Retina (tissue), 1 donor: ENCODE results near the gene PIGR.

ENCODE experiments used
- DNase-seq: peaks from one replicate; pipeline ENCODE4 v3.0.0-alpha.2; 2016

Gene PIGR

DNA sequence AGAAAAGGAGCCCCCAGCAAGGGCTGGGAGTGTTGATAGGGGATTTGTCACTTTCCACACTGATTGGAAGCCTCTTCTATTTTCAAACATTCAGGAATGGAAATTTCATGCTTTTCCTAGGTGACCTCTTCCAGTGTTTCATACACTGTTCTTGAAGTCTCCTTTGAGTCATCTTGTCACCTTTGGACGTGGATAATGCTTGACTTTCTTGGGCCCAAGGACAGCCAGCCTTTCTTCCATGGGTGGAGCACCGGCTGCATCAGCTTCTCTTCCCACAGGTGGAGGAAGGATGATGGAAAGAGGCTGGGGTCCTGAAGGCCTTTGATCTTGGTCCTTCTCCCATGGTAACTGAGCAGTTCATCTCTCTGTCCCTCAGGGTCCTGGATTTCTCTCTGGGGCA is 11.9 kb upstream of the PIGR start:
- DNase-seq: no peak

DNA sequence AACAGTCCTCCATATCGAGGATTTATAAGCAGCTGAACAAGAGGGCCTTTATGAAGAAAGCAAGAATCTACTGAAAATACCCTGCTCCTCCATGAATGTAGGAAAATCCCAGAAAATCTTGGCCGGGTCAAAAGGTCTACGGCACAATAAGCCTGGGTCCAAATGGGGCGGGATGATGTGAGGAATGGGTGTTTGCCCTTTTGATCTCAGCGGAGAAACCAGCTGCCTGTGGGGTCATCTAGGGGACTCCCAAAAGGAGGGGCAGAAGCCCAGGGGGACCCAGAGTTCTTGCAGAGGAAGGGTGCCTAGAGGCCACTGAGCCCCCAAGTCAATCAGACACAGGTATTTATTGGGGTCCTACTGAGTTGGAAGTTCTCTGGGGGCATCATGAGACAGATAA is 11.4 kb upstream of the PIGR start:
- DNase-seq: no peak

DNA sequence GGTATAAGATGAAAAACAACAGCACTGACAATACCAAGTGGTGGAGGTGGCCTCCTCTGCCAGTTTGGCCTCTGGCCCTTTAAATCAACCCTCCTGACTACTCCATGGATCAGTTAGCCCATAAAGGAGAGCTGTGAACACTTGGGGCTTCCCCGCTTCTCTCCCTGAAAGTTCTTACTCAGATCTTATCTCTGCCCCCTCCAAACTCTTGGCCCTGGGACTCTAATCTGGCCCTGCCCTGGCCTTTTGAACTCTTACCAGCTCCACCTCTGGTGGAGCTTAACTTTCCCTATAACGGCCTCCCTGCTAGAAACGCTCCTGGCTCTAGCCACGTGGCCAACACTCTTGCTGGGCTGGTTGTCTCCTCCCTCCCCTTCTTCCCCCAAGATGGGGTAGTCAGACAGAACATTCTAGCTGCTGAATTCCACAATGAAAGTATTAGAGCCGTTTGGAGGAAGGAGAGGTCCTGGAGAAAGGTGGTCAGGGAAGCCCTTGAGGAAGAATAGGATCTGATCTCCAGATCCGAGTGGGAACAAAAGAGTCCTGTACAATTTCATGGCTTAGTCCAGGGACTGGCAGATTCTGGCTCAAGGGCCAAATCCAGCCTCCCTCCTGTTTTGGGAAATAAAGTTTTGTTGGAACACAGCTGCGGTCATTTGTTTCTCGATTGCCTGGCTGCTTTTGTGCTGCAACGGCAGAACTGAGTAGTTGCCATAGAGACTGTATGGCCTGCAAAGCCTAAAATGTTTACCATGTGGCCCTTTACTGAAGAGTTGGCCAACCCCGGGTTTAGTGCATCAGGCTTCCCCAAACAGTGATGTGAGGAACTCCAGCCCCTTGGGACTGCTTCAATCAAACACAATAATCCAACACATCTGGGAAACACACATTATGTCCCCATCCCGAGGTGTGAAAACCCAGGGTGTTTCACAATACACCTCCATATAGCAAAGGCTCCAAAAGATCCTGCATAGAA is 9.5 kb upstream of the PIGR start:
- peak; percentile 11 for DNase-seq

DNA sequence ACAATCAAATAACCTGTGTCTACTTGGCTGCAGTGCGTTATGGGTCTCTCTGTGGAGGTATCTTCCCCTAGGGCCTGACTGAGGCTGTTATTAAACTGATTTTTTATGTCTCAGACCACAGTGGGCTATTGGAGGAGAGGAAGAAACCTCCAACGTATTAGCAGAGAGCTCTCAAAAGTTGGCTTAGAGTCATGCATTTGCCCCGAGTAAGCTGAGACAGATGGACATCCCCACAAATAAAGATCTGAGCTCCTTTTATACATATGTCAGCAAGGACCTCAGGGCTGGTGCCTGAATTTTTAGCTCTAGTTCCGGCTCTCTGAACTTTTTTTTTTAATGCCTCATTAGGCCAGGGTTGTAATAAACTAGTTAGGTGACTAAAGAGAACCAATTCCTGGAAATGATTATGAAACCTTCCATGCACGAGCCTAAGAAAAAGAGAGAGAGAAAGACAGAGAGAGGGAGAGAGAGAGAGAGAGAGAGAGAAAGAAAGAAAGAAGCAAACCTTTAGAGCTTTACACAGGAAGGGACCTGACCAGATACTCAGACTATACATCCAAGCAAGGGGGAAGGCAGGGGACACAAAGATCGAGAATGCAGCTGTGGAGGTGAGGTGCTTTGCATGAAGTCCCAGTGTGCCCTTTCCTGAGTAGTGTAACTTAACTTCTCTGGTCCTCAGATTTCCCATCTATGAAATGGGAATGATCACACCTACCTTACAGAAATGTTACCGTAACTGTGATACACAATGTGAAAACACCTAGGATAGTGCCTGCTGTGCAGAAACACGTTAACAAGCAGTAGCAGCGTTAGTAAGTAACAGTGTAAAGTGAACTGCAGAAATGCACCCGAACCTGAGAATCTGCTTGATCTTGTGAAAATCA is 8.4 kb upstream of the PIGR start:
- DNase-seq: no peak

DNA sequence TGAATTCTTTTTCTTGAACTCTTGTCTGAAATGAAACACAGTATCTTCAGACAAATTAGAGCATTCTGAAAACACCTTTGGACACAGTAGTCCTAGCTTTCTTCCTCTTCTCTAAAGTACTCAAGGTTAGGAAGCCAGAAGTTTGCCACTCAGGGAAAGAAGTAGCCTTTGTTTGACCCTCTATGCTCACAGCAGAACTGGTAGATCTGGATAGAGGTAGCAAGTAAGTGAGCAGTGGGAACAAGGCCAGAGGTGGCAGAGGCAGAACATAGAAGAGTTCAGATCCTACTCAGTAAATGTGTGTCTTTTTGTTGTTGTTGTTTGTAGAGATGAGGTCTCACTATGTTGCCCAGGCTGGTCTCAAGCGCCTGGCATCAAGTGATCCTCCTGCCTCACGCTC is 7.4 kb upstream of the PIGR start:
- DNase-seq: no peak

DNA sequence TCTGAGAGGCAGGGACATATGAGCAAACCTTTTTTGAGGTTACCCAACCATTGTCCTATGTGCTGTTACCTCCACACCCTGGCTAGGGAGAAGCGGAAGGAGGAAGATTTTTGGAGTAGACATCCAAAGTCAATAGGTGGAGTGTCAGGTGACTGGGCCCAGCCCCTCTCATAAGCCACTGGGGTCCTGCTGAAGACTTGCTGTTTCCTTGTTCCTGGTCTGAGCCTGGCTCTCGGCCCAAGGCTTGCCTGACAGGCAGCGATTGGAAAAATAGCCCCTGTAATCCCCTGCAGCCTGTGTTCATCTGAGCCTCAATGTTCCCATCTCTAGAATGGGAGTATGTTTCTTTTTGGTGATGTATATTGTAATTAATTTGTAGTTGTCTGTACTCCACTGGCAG is 6.9 kb upstream of the PIGR start:
- no peak for DNase-seq

DNA sequence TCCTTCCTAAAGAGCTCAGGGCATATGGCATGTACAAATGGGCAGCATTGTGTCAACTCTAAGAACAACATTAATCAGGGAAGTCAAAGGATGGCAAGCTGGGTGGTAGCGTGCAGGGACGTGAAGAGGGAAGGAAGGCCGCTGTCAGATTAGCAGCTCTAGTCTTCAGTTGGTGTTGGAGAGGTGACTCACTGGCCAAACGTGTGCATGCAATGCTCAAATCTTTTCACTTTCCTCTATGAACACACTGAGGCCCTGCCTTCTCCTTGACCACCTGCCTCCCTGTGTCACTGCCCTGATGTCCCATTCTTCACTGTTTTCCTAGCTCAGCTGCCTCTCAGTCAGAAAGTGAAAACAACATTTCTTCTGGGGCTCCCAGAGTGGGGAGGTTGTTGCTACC is 5.9 kb upstream of the PIGR start:
- no peak for DNase-seq

DNA sequence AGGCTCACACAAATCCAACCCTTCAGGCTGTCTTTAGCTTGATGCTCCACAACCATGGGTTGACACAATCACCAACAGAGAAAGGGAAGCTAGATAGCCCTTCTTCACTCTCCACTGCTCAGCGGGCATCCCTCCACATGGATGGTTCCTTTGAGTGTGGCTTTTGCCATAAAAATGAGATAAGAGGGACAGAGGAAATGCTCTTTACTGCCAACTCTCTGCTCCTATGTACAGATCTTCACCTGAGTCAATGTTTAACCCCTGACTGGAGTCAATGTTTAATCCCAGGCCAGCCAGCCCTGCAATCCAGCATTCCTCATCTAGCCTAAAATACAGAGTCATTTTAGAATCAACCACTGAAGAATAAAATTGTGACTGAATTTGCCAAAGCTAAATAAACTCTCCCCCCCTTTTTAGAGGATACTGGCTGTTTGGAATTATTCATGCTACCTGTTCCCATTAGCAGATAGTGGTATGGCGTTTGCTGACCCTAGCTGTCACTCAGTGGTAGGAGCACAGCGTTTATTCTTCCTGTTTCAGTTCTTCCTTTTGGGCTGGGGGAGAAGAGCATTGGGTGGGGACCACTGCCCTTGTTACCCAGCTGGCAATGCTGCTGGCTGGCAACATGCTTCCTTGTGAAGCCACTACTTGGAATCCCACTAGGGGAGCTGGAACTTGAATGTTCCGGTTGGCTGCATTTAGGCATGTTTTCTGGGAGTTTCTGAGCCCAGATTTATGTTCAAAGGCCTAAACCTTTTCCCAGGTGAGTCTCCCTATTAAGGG is 5.2 kb upstream of the PIGR start:
- DNase-seq: no peak

DNA sequence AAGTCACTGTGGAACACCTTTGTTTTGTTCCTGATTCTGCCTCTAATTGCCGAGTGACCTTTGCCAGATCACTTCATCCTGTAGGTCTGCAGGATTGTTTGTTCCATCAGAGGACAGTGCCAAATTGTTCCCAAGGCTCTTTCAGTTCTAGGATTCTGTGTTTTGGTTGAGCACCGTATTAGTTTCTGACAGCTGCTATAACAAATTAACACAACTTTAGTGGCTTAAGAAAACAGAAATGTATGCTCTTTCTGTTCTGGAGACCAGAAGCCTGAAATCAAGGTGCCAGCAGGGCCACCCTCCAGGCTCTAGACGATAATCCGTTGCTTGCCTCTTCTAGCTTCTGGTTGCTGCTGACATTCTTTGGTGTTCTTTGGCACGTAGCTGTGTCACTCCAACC is 3.4 kb upstream of the PIGR start:
- DNase-seq: no peak

DNA sequence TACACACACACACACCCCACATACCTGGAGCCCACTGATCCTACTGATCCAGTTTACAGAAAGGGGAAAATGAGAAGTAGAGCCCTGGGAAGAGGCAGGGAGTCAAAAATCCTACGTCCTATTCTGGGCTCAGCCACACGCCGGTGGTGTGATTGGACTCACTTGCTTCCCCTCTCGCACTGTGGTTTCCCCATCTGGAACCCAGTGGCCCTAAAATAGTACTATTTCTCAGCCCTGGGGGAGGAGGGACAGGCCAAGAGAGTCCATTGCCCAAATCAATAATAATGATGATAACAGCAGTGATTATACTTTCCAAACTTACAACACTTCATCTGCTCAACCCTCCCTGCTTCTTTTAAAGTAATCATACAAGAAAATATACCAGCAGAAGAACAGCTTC is 2.9 kb upstream of the PIGR start:
- no peak for DNase-seq

DNA sequence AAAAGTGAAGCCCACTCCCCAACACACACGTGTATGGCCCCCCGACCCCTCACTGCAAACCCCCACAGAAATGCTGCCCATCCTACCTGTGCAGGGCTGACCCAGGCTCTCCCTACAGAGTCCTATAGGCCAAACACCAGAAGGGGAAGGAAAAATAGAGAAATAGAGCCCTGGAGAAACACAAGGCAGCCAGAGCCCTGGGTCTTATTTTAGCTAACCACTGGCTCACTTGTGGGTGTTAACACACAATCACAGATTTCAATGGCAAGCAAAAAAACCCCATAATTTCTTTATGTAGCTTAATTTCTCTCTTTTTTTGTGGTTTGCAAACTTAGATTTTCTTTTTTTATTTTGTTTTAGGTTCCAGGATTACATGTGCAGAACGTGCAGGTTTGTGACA is 989 bp upstream of the PIGR start:
- no peak for DNase-seq

DNA sequence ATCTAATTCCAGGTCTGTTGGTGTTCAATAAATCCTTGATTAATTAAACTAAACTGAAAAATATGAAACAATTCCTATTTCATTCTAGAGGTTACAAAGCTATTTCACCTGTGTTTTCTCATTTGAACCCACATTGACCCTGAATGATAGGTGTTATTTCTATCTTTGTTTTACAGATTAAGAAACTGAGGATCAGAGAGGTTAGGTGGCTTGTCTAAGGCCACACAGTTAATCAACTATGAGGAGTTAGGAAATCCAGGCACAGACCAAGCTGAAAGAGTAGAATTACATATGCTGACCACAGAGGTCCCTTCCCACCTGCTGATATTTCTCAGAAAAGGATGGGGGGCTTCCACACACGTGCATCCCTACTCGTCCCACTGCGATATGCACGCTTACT is 487 bp downstream of the PIGR start:
- DNase-seq: no peak

DNA sequence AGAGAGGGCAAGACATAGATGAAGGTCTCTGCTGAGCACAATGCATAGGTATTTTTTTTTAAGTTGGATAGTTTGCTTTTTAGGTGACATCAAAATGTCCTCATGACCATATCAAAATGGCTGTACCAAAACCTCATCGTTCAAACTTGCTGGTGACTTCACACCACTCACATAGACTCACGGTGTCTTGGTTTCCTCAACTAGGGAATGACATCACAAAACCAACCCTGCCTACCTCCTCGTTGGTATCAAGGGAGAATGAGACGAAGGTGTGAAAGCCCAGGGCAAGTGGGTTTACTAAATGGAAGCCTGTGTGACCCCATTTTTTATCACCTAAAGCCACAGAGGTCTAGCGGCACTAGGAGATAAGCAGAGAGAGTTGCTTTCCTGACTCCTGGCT is 1.6 kb downstream of the PIGR start:
- no peak for DNase-seq

DNA sequence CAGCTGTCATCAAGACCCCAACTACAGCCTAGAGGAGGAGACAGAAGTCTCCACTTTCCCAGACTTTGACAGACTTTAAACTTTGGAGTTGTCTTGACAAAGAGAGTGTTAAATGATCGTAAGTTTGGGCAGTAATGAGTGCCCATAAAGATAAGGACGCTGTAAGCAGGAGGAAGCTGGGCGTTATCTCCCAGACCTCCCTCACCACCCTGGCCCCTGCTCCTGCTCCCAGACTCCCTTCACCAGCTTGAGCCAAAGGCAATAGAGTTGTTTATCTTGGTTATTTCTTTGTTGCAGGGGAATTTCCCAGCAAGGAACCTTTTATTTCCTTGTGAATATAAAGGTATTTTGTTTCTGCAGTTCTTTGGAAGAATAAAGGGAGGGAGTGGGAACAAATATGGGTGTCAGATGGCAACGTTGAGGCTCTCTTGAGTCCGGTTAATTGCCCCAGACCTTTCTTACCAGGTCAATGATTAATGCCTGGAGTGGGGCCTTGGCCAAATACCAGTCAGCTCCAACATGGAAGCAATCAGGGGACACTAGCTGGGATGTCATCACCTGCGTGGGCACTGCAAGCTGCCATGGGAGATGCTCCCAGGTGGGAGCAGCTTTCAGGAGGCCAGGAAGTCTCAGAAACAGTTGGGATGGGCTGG is 4.4 kb downstream of the PIGR start:
- DNase-seq: no peak

DNA sequence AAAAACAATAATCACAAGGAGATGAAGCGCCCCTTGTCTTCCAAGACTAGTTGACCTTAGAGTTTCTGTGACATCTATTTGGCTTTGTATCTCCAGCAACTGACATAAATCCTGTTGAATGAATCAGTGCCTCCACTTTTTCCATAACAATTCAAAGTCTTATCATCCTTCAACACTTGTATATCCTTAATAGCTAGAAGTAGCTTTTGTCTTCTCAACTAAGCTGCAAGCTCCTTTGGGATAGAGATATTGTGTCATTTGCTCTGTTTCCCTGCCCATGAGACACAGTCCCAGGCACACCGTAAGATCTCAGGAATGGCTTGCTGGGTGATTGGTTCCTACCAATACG is 5.7 kb downstream of the PIGR start:
- no peak for DNase-seq

DNA sequence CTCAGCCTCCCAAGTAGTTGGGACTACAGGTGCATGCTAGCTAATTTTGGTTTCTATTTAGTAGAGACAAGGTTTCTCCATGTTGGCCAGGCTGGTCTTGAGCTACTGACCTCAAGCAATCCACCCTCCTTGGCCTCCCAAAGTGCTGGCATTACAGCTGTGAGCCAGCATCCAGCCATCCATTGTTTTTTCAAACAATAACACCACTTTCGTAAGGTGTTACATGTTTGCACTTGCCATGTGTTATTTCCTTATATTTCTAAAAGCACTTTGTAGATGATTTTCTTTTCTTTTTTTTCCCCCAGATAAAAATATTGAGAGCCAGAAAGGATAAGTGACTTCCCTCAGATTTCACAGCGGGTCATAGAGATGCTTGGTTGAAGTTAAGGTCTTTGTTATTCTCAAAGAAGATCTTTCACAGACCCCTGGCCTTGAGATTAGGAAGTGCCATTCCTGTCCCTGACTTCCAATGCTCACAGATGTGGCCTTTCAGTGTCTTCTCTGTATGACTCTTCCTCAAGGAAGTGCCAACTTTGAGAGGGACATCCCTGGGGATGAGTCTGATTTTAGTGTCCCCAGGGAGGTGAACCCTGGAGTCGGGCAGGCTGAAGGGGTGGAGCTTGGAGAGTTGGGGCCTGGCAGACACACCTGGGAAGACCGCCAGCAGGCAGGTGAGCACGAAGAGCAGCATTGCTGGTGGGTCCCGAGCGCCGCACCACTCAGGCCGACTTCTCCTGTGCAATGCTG is 6.3 kb downstream of the PIGR start:
- no peak for DNase-seq

DNA sequence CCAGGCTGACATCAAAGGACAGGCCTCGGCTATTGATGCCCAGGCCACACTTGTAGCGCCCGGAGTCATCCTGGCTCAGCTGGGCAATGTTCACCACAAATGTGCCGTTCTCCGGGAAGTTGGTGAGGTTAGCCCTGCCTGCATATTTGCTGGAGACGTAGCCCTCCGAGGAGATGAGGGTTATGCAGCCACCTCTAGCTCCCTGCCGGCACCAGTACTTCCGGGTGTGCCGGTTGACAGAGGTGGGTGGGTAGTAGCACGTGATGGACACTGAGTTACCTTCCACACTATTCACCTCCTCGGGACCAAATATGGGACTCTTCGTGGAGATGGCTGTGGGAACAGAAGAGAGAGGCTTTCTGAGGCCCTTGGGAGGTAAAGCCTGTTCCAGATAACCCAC is 7.1 kb downstream of the PIGR start:
- no peak for DNase-seq

DNA sequence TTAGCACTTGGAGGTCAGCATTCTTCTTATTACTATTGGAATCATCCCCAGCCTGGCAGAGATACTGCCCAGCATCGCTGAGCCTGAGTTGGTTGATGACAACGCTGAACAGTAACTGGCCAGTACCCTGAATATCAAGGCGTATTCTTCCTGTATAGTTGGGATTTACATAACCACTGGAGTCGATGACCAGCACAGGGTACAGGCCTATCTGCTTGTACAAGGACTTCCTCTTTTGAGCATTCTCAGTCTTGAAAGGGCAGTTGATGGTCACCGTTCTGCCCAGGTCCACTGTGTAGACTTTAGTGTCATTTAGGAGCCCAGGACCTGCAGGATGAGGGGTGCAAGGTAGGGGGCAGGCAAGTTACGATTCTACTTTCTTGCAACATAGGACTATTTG is 8.8 kb downstream of the PIGR start:
- no peak for DNase-seq

DNA sequence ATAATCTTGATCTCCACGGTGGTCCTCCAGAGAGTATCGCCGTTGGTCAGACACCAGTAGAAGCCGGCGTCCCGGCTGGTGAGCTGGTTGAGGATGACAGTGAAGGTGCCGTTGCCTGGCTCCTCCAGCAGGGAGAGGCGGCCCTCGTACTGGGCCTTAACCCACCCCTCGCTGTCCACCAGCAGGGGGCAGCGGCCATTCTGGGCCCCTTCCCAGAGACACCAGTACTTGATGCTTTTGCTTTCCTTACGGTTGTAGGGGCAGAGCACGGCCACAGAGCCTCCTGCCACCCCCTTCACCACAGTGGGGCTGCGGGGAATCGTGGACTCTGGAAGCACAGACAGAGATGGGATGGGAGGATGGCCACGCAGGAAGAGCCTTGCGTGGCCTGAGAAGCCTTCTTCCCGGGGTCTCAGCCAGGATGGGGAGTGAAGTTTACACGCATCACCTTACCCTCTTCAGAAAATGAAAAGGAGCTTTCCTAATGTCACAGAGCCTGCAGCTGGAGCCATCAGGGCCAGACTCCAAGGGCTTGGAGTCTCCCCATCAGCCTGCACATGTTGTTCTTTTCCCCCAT is 10.7 kb downstream of the PIGR start:
- no peak for DNase-seq

DNA sequence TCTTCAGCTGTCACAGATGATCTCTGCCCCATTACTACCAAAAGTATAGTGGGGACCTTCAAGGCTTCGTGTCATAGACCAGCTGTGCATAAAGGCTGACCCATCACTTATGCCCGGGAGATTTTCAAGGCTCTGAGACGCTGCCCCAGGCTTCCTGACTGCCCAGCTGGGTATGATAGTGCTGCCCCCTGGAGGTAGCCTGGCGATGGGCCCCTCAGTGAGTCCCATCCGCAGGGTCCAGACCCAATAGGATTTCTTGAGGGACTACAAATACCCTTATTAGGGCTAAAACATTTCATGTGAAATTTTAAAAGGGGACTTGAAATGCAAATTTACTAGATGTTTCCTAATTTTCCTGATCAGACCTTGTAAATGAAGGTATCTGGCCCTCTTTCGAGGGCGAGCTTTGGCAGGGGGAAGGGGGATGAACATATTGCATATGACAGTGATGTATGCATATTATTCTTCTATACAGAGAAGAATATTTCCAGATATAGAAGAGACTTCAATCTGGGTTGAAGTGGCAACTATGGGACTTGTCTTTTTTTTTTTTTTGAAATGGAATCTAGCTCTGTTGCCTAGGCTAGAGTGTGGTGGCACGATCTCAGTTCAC is 12.8 kb downstream of the PIGR start:
- DNase-seq: no peak

DNA sequence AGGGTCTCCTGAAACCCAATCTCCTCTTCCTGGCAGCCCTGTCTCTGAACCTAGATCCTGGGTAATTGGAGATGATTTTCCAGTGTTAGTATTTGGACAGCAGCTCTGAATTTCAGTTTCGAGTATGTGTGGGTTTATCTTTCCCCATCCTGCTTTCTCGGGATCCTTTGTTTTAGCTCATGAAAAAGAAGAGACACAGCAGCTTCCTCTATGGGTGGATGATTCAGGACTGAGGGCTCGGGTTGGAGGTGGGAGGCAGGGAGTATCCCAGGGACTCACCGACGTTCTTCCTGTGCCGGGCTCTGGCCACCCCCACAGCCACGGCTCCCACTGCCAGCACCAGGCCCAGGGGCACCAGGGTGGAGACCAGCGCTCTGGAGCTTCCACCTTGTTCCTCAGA is 14.1 kb downstream of the PIGR start:
- no peak for DNase-seq
